GM21723 (cell line): ENCODE data around the gene ATG2A.

ENCODE experiments used
- ATAC-seq: cut with Tn5 transposase; IDR thresholded peaks from one replicate; pipeline ENCODE4 v1.9.1; 2021; ENCODE audit warnings: mild to moderate bottlenecking, moderate library complexity; ENCODE audit not compliant: unreplicated experiment

Gene ATG2A

DNA sequence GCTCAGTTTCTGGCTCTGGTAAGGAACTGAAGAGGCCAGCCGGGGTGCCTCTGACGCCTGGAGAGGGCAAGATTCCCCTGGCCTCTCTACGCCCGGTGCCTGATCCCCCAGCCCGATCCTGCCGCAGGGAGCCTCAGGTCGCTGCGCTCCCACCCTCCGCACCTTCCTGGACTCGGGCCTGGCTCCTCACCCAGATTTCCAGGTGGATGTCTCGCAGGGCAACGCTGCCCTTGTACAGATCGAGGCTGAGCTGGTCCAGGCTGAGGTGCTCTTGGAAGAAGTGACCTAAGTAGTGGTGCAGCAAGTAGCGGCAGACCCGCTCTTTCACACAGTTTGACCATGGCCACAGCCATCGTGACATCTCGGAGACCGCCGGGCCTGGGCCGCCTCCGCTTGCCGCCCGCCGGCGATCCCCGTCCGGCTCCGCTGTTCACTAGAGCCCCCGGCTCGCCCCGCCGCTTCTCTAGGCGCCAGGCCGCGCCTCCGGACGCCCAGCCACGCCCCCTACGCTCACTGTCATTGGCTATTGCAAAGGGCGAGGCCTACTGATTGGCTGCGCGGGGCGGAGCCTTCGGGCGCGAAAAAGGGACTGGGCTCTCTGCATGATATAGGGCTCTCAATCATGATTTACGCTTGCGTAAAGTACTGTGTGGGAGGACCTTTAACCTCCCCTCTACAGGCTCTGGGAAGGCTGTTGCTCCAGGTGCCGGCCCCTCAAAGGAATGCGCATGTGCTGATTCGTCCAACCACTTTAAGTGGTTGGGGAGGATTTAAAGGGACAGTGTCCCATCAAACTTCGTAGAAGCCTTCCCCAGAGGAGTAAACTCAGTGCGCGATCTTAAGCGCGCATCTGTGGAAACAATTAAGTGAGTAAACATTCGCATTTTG, at the start of gene ATG2A:
TSS of gene ATG2A (minus strand) at position 435 of the 888 bp plus-strand sequence. CDS start at position 361, 74 bp downstream.
- ATAC-seq: peak; percentile 92

DNA sequence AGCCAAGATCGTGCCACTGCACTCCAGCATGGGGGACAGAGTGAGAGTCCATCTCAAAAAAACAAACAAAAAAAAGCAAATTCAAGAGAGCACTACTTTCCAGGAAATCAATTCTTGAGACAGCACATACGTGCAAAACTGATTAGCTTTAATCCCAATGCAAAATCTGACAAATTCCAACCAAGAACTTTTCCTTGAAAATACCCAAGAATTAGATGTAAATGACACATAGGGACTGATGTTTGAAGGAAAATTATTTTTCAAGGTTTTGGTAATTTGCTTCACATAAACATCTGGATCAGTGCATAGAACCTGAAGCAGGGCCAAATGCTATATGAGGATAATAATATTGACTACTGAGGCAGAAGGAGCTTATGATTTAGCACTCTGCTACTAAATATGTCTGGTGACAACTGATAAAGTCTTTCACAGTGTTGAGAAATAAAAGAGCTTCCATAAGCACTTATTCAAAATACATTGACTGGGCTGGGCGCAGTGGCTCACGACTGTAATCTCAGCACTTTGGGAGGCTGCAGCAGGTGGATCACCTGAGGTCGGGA, 46.1 kb upstream of the ATG2A start:
- ATAC-seq: no peak

- no peak for ATAC-seq
Observed at GRCh38 chr11:64960719-64961118, 43.7 kb upstream of the ATG2A start.

DNA sequence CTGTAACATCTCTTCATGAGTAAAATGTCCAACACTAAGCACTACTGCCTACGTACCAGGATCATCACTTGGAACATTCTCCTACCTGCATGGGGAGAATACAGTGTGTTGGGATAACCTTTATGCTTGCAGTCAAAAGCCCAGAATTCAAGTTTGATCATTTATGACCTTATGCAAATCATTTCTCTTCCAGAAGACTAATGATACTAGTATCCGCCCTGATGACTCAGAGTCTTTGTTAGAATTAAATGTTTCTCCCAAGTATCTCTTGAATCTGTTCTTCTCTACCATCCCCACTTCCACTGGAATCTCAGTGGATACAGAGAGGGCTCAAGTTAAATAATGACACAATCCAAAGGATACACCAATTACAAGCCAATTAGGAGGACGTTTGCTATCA, 42.5 kb upstream of the ATG2A start:
- no peak for ATAC-seq

- no peak for ATAC-seq
Observed at GRCh38 chr11:64954201-64954600, 37.2 kb upstream of the ATG2A start.

GRCh38 chr11:64951529-64951928, 34.5 kb upstream of the ATG2A start:
- ATAC-seq: no peak

DNA sequence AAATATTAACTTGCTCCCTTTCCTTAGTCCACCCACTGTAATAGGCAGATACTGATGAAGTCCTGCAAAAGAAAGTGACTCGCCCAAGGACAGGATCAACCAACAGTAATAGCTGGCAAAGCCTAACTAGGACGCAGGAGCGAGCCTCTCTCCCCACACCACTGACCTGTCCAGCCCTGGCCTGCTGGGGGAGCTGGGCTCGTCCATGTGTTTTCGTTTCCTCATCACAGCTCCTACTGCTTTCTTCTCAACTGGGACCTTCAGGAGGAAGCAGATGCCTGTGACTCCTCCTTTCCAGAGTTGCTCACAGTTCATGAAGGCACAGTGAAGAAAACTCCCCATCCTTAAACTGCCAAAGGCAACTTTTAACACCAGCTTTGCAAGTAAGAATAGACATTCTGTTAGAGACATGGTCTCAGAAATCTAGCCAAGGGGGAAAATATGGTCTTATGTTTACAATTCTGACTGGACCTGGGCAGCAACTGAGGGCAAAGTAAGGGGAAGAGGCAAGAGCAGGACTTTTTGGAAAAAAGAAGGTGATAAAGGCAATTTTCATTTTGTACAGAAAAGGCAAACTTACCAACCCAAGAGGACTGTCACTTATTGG, 30.3 kb upstream of the ATG2A start:
- no peak for ATAC-seq

DNA sequence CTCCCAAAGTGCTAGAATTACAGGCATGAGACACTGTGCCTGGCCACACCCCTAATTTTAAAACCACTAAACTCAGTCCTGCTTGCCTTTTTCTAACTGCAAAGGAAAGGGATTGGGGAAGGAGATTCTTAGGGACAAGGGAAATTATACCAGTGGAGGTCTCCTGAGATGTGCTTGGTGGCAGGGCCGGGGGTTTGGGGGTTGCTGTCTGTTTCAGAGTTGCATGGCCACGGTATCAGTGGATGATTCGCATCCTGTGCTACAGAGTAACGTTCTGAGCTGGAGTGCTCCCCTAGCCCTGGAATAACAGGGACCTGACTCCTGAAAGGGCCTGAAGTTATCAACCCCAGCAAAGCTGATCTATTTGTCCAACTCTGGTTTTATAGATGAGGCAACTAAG, 19.5 kb upstream of the ATG2A start:
- ATAC-seq: no peak

GRCh38 chr11:64935359-64936081, 18.5 kb upstream of the ATG2A start, which contains the start of gene GPHA2:
Gene GPHA2 (minus strand): TSS chr11:64935893. CDS start chr11:64935460, 433 bp downstream.
- no peak for ATAC-seq

DNA sequence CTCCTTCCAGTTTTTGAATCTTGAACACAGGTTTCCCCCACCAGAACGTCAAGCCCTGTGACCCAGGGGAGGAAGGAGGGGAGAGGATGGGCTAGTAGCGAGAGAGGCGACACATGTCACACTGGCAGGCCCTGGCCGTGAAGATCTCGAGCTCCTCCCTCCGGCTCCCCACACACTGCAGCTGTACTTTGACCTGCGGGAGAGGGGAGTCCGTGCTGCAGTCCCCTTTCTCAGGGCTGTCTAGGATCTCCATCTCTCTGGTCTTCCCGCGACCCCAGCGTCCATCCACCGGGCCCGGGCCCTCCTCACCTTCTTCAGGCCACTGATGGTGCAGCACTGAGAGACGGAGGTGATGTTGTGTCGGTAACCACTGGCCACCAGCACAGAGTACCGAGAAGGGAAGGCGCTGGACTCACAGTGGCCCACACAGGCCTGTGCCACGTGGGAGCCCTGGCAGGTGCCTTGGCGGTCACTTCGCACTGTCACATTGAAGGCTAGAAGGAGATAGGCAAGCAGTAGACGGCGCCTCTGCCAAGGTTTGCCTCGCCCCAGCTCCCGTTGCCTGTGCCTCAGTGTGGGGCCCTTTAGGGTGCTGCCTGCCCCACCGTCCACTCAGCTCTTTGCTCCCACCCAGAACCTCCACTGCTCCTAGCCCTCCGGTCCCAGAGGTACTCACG, 17.8 kb upstream of the ATG2A start:
- ATAC-seq: no peak

DNA sequence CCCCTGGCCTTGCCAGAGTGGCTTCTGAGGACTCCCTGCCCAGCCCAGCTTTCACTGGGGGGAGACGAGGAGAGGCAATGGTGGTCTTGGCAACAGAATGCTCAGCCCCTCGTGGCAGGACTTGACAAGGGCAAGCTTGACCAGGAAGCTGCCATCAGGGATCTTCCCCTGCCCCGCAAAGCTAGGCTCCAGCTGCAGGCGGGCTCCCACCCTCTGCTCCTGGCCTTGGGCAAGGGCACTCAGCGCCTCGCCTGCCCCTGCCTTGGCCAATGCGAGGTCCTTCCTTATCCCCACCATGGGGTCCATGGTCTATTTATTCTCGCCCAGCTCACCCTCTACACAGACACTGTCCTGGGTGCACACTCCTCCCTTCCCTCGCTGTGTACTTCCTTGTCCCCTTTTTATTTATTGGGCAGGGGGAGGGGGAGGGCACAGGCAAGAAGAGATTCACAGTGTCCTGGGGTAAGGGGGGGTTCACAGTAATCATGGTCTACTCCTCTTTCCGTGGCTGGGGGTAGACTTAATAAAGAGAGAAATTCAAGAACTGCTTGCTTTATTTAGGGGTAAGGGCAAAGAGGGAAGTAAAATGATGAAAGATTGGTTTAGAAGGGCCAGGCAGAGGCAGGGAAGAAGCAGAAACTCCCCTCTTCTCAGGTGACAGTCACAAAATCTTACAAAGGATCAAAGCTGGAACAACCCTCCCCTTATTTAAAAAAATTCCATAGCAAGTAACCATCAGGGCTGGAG, 17.1 kb upstream of the ATG2A start:
- ATAC-seq: no peak

DNA sequence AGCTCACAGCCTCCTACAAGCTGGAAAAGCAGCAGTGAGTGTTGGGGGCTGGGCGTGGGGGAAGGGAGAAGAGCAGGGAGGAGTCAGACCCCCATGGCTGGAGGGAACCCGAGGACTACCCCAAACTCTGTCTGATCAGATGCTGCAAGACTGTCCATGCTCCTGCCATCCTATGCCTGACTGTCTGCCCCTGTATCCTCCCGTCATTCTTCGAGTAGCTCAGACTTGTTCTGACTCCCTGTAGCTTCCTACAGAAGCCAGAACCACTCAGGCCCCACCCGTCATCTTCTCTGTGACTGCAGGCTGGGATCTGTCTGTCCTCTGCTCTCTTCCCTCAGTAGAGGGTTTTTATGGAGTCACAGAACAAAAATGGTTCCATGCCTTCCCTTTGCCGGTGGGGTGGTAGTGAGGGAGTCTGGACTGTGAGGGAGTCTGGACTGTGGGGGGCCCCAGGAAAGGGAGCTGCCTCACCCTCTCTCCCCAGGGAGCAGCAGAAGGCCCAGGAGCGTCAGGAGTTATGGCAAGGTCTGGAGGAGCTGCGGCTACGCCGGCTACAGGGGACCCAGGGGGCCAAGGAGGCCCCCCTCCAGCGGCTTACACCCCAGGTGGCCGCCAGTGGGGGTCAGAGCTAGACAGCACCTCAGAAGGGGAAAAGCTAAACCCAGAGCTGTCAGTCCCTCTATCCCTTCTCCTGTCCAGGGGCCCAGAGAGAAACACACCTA, 16.4 kb upstream of the ATG2A start:
- ATAC-seq: no peak

- no peak for ATAC-seq
Observed at GRCh38 chr11:64932324-64932723, 15.3 kb upstream of the ATG2A start.

GRCh38 chr11:64931290-64931689, 14.3 kb upstream of the ATG2A start:
- no peak for ATAC-seq

DNA sequence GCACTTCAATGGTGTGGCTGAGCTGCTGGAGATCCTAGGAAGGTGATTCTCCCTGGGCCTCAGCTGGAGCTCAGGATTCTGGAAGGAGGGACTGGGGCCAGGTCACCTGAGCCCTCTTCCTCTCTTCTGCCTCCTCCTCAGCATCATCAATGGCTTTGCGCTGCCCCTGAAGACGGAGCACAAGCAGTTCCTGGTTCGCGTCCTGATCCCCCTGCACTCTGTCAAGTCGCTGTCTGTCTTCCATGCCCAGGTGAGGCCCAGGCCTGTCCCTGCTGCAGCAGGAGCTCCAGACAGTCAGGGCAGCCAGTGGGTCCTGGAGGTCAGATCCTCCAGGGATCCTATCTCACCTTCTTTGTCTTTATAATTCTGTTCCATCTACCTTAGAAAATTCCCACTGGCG, 13.3 kb upstream of the ATG2A start:
- no peak for ATAC-seq

- ATAC-seq: no peak
Observed at GRCh38 chr11:64929625-64930024, 12.6 kb upstream of the ATG2A start.

GRCh38 chr11:64928957-64929356, 11.9 kb upstream of the ATG2A start:
- no peak for ATAC-seq

GRCh38 chr11:64926689-64927088, 9.7 kb upstream of the ATG2A start:
- ATAC-seq: no peak
